ENCODE measurements around the gene NEUROG1. TPM values are rescaled to one million over a fixed set of nuclear protein-coding genes. Genes with fewer than 3 reads are reported as not detected.

Gene NEUROG1
- total RNA-seq, 1 experiment from 2014 or later, result not detected

GRCh38 chr5:135526924-135527323 lies 8.8 kb downstream of the NEUROG1 start:
- Mint-ChIP-seq H3K36me3 (ENCODE audit: insufficient read depth, unreplicated experiment) (no peaks in the 10 kb centered on the region), H3K27me3 (ENCODE audit: insufficient read depth, unreplicated experiment) (no peaks in the 10 kb centered on the region), H3K9me3 (ENCODE audit: unreplicated experiment) (peaks cover 18% of the 10 kb centered on the region), H3K4me1 (ENCODE audit: insufficient read depth, unreplicated experiment) (no peaks in the 10 kb centered on the region), H3K27ac (ENCODE audit: low read depth, unreplicated experiment) (no peak overlapping the region), H3K4me3 (ENCODE audit: unreplicated experiment) (no peak overlapping the region)
- ChIA-PET CTCF (interaction anchor here (0.6 to 9.9 kb wide), 5 partner anchors 10 to 103 kb away, joined by 3 to 104 read pairs (median 4); no protein-coding TSS in a partner anchor), POLR2A (no interaction called here)
- DNase-seq (ENCODE audit: unreplicated experiment), result no peak
- no peak for TF ChIP-seq CTCF (IDR thresholded peaks at IDR 0.05; ENCODE audit: unreplicated experiment)
- intact Hi-C loops (cut with micrococcal nuclease), result no loop called here
- BruUV-seq (replicated peaks), result no TSS peak

GRCh38 chr5:135521964-135522363 lies 13.8 kb downstream of the NEUROG1 start:
- no peak for TF ChIP-seq CTCF (IDR thresholded peaks at IDR 0.05; ENCODE audit: unreplicated experiment)

GRCh38 chr5:135517631-135518030 lies 18.1 kb downstream of the NEUROG1 start:
- DNase-seq (ENCODE audit: unreplicated experiment), result no peak
- no peak for TF ChIP-seq CTCF (IDR thresholded peaks at IDR 0.05; ENCODE audit: unreplicated experiment)
- Mint-ChIP-seq H3K4me1 (ENCODE audit: insufficient read depth, unreplicated experiment) (no peaks in the 10 kb centered on the region), H3K27me3 (ENCODE audit: insufficient read depth, unreplicated experiment) (no peaks in the 10 kb centered on the region), H3K4me3 (ENCODE audit: unreplicated experiment) (no peak overlapping the region), H3K9me3 (ENCODE audit: unreplicated experiment) (peaks cover 15% of the 10 kb centered on the region), H3K27ac (ENCODE audit: low read depth, unreplicated experiment) (no peak overlapping the region), H3K36me3 (ENCODE audit: insufficient read depth, unreplicated experiment) (no peaks in the 10 kb centered on the region)
- ChIA-PET POLR2A (interaction anchor here (0.8 to 1.6 kb wide), 3 partner anchors 26 to 92 kb away, joined by 3 to 7 read pairs (median 3); no protein-coding TSS in a partner anchor), CTCF (interaction anchor here (0.7 to 1.7 kb wide), 11 partner anchors 8 to 313 kb away, joined by 3 to 9 read pairs (median 4); no protein-coding TSS in a partner anchor)
- intact Hi-C loops (cut with micrococcal nuclease), result no loop called here
- no TSS peak for BruUV-seq (replicated peaks)

More at GRCh38 chr5:135521964-135522363, 13.8 kb downstream of the NEUROG1 start:
- no peak overlapping the region for H3K27ac Mint-ChIP-seq (ENCODE audit: low read depth, unreplicated experiment)
- peaks cover 16% of the 10 kb centered on the region for H3K9me3 Mint-ChIP-seq (ENCODE audit: unreplicated experiment)
- no TSS peak for BruUV-seq (replicated peaks)
- no peak for DNase-seq (ENCODE audit: unreplicated experiment)
- POLR2A ChIA-PET, result interaction anchor here (0.7 kb wide), 1 partner anchor 373 kb away, joined by 3 read pairs; no protein-coding TSS in a partner anchor
- no peaks in the 10 kb centered on the region for H3K4me1 Mint-ChIP-seq (ENCODE audit: insufficient read depth, unreplicated experiment)
- CTCF ChIA-PET, result interaction anchor here (1.5 to 2.0 kb wide), 3 partner anchors 30 to 207 kb away, joined by 3 to 16 read pairs (median 5); no protein-coding TSS in a partner anchor
- H3K36me3 Mint-ChIP-seq (ENCODE audit: insufficient read depth, unreplicated experiment), result no peaks in the 10 kb centered on the region
- no peaks in the 10 kb centered on the region for H3K27me3 Mint-ChIP-seq (ENCODE audit: insufficient read depth, unreplicated experiment)
- no peak overlapping the region for H3K4me3 Mint-ChIP-seq (ENCODE audit: unreplicated experiment)
- intact Hi-C loops (cut with micrococcal nuclease), result no loop called here

- no peaks in the 10 kb centered on the region for H3K27me3 Mint-ChIP-seq (ENCODE audit: insufficient read depth, unreplicated experiment)
- BruUV-seq (replicated peaks), result no TSS peak
- ChIA-PET CTCF (interaction anchor here (0.6 to 4.5 kb wide), 4 partner anchors 38 to 89 kb away, joined by 3 to 20 read pairs (median 4); no protein-coding TSS in a partner anchor), POLR2A (no interaction called here)
- no peaks in the 10 kb centered on the region for H3K4me1 Mint-ChIP-seq (ENCODE audit: insufficient read depth, unreplicated experiment)
- H3K27ac Mint-ChIP-seq (ENCODE audit: low read depth, unreplicated experiment), result no peak overlapping the region
- no peak for TF ChIP-seq CTCF (IDR thresholded peaks at IDR 0.05; ENCODE audit: unreplicated experiment)
- H3K4me3 Mint-ChIP-seq (ENCODE audit: unreplicated experiment), result no peak overlapping the region
- DNase-seq (ENCODE audit: unreplicated experiment), result no peak
- H3K9me3 Mint-ChIP-seq (ENCODE audit: unreplicated experiment), result peaks cover 7% of the 10 kb centered on the region
- H3K36me3 Mint-ChIP-seq (ENCODE audit: insufficient read depth, unreplicated experiment), result no peaks in the 10 kb centered on the region
- intact Hi-C loops (cut with micrococcal nuclease), result no loop called here
Observed at GRCh38 chr5:135514116-135514515, 21.6 kb downstream of the NEUROG1 start.

Measured in MCF 10A (cell line).